GM19238 (cell line): ENCODE results near the gene EEF1AKMT4.

ENCODE experiments used
- DNase-seq: peaks from one replicate; pipeline ENCODE4 v3.0.0; 2011; ENCODE audit warnings: low spot score; ENCODE audit not compliant: insufficient read length

Gene EEF1AKMT4

DNA sequence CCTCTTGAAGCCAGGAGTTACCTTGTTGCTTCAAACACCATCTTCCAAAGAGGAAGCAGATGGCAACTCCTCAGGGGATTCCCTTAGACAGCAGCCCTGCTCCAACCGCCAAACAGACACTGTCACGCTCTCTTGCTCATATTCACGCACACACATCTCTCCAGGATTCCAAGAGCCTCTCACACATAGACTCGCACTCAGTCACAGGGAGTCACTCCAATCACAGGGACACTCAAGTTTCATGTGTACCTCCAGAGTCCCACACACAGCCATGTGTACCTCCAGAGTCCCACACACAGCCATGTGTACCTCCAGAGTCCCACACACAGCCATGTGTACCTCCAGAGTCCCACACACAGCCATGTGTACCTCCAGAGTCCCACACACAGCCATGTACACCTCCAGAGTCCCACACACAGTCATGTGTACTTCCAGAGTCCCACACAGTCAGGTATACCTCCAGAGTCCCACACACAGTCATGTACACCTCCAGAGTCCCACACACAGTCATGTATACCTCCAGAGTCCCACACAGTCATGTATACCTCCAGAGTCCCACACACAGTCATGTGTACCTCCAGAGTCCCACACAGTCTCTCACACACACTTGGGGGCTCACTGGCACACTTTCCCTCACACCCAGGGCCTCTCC lies 14.0 kb upstream of the EEF1AKMT4 start:
- no peak for DNase-seq

GRCh38 chr3:184236033-184236410 lies 13.4 kb upstream of the EEF1AKMT4 start:
- no peak for DNase-seq

- DNase-seq, result no peak
Observed at GRCh38 chr3:184236636-184237035, 12.8 kb upstream of the EEF1AKMT4 start.

GRCh38 chr3:184237211-184237610 lies 12.3 kb upstream of the EEF1AKMT4 start:
- DNase-seq, result no peak

DNA sequence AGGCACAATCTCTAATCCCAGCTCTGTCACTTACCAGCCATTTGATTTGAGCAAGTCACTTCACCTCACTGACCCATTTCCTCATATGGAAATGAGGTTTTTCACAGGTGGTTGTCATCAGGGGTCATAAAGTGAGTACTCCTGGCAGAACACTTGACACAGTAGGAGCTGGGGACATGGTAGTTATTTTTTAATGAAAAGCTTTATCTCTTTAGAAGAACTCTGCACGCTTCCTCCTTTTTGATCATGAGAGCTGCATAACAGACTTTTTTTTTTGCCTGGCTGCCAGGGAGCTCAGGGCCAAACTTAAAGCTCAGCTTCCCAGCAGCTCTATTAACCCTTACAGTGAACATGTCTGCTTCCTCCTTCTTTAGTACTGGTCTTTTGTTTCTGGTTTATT lies 11.7 kb upstream of the EEF1AKMT4 start:
- no peak for DNase-seq

DNA sequence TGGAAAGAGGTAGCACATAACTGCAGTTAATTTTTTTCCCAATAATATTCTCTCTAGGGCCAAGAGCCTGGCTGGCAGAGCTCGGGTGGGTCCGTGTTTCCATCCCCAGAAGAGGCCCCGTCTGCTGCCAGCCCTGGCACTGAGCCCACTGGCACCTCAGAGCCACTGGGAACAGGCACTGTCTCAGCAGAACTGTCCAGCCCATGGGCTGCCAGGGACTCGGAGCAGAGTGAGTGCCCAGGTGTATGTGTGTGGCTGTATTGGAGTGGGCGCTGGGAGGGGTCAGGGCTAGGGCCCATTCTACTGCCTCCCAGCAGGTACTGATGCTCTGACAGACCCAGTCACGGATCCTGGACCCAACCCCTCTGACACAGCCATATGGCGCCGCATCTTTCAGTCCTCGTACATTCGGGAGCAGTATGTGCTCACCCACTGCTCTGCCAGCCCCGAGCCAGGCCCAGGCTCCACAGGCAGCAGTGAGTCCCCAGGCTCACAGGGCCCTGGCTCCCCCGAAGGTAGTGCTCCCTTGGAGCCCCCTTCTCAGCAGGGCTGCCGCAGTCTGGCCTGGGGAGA lies 11.1 kb upstream of the EEF1AKMT4 start:
- DNase-seq, result no peak

- no peak for DNase-seq
Observed at GRCh38 chr3:184239221-184239620, 10.3 kb upstream of the EEF1AKMT4 start.

GRCh38 chr3:184239708-184240107 lies 9.8 kb upstream of the EEF1AKMT4 start:
- DNase-seq, result no peak

- no peak for DNase-seq
Observed at GRCh38 chr3:184240384-184241140, 8.9 kb upstream of the EEF1AKMT4 start.

DNA sequence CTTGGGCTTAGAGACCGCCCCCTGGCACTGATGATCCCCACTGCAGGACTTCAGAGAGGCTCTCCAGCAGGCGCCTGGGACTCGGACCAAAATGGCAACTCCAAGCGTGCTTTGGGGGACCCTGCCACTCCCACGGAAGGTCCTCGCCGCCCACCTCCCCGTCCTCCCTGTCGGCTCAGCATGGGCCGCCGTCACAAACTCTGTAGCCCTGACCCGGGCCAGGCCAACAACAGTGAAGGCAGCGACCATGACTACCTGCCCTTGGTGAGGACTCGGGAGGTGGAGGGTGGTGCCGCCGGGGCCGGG lies 8.4 kb upstream of the EEF1AKMT4 start:
- DNase-seq, result no peak

- DNase-seq, result no peak
Observed at GRCh38 chr3:184241447-184242296, 7.8 kb upstream of the EEF1AKMT4 start.

- DNase-seq, result no peak
Observed at GRCh38 chr3:184242297-184242685, 7.2 kb upstream of the EEF1AKMT4 start.

DNA sequence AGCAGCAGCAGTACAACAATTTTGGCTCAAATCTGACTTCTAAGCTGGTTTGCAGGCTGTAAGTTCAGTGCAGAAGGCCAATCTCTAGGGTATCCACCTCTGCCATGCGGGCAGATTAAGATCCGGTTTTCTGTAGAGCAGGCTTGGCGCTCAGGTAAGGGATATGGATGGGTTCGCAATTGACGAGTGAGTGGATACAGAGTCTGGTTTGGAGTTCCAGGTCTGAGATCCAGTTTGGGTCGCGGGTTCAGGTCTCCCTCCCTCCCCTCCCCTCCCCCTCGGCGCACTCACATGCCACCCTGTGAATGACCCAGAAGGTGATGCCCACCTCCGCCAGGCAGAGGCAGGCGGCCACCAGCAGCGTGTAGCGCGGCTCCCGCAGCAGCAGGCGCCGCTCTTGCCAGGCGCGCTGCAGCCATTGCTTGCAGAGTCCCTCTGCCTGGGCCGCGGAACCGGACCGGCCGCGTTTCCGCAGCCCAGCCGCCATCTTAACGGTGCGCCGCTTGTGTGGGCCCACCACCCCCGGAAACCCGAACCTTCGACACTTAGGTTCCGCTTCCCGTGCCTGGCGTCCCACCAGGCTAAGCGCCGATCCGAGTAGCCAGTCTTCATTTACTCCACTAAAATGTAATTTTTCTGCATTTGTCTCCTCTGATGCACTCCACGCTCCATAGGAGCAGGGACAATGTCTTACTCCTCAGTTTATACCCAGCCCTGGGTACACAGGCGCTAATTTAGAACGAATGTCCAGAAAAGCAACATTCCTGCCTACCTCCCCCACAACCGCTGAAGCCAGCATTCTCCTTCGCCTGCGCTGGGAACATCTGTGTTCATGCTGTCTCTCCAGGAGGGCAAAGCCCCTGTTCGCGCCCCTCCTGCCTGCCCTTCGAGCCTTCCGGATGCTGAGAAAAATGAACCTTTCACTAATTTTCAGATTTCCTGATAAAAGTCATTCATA lies 739 bp upstream of the EEF1AKMT4 start, which contains the start of gene ALG3:
ALG3 (minus strand) TSS at position 509 of the 958 bp plus-strand sequence; CDS start at position 487, 22 bp downstream.
- DNase-seq, result peak; percentile 82

DNA sequence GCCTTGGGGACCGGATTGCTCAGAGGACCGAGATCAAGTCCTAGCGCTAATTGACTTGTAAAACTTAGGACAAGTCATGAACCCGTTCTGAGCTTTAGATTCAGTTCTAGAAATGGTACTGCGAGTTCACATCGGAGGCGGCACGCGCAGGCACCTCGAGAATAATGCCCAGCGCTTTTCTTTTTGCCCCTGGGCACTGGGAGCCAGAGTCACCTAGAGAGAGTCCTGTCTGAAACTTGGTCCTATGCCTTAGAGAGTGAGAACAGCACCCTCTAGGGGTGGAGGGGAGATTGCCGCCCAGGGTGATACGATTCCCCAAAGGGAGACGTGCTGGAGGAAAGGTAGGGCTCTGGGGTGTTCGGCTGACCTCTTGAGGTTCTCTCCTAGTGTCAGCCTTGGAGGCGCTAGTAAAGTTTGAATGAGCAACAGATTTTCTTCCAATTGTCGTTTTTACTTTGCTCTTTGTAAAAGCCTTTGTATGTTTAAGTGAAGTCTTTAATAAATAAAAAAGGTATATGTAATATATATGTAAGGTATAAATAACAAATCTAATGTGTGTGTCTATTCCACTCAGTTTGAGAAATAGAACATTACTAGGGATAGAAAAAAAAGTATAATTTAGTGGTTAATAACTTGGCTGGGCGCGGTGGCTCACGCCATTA lies 826 bp downstream of the EEF1AKMT4 start:
- peak; percentile 89 for DNase-seq

- DNase-seq, result no peak
Observed at GRCh38 chr3:184255291-184256039, 6.0 kb downstream of the EEF1AKMT4 start.

GRCh38 chr3:184257083-184257915 lies 7.8 kb downstream of the EEF1AKMT4 start:
- DNase-seq, result no peak

GRCh38 chr3:184258926-184259325 lies 9.5 kb downstream of the EEF1AKMT4 start:
- no peak for DNase-seq

- no peak for DNase-seq
Observed at GRCh38 chr3:184259396-184259877, 10.0 kb downstream of the EEF1AKMT4 start.
